ENCODE data around the gene MSH3. TPM values are rescaled to one million over a fixed set of nuclear protein-coding genes. Genes with fewer than 3 reads are reported as not detected.

MSH3 gene
- total and polyA plus RNA-seq, 2 donors from 2014 or later = 7.0 to 22.1 TPM

DNA sequence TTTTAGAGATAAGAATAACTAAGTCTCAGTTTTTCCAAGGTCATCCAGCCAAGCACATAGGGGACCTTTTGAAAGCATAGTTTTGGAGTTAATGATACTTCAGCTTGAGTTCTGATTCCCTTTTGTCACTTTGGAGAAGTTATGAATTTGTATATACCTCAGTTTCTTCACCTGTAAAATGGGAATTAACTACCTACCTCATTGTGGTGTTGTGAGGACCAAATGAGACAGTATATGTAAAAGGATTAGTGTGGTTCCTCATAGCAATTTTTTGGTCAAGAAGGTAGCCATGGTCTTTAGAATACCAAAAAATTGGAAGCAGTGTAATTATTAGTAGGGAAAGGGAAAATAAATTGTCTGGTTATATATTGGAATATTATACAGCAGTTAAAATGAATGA, 98.0 kb downstream of the MSH3 start:
- no peak overlapping the region for H3K4me3 ChIP-seq (ENCODE audit: low read length in 3 of 3)

GRCh38 chr5:80753712-80754111, 99.3 kb downstream of the MSH3 start:
- DNase-seq (no peak), FAIRE-seq (no peak)
- no peak overlapping the region for H3K9ac ChIP-seq (ENCODE audit: low read length in 3 of 3)
- intact Hi-C loops (cut with DNase I) = no loop called here
- TF ChIP-seq CTCF (IDR thresholded peaks at IDR 0.05; ENCODE audit: borderline replicate concordance, extremely low read depth, insufficient read depth) = no peak
- no peaks in the 10 kb centered on the region for H3K27me3 ChIP-seq (ENCODE audit: control insufficient read depth, insufficient read depth, low read length)
- H3K27ac ChIP-seq (ENCODE audit: low read depth in 2 of 2, low read length in 2 of 2) = no peak overlapping the region
- no peak overlapping the region for H3K4me3 ChIP-seq (ENCODE audit: low read length in 3 of 3)
- H3K9me3 ChIP-seq (ENCODE audit: control insufficient read depth in 2 of 3, insufficient read depth in 1 of 3, low read length in 3 of 3) = no peaks in the 10 kb centered on the region
- H3K4me1 ChIP-seq (ENCODE audit: control insufficient read depth in 2 of 3, insufficient read depth in 2 of 3, low read depth in 1 of 3, low read length in 3 of 3) = no peaks in the 10 kb centered on the region
- H3K36me3 ChIP-seq (ENCODE audit: control insufficient read depth in 2 of 3, insufficient read depth in 3 of 3, low read length in 3 of 3) = peaks cover 0 to 7% (median 0%) of the 10 kb centered on the region in 3 donors

More for the DNA sequence above, 98.0 kb downstream of the MSH3 start:
- Histone ChIP-seq H3K27me3 (ENCODE audit: control insufficient read depth, insufficient read depth, low read length) (no peaks in the 10 kb centered on the region), H3K4me1 (ENCODE audit: control insufficient read depth in 2 of 3, insufficient read depth in 2 of 3, low read depth in 1 of 3, low read length in 3 of 3) (no peaks in the 10 kb centered on the region), H3K9me3 (ENCODE audit: control insufficient read depth in 2 of 3, insufficient read depth in 1 of 3, low read length in 3 of 3) (no peaks in the 10 kb centered on the region), H3K9ac (ENCODE audit: low read length in 3 of 3) (no peak overlapping the region), H3K36me3 (ENCODE audit: control insufficient read depth in 2 of 3, insufficient read depth in 3 of 3, low read length in 3 of 3) (peaks cover 0 to 7% (median 2%) of the 10 kb centered on the region in 3 donors), H3K27ac (ENCODE audit: low read depth in 2 of 2, low read length in 2 of 2) (no peak overlapping the region)
- no peak for TF ChIP-seq CTCF (IDR thresholded peaks at IDR 0.05; ENCODE audit: borderline replicate concordance, extremely low read depth, insufficient read depth)
- no peak for DNase-seq
- intact Hi-C loops (cut with DNase I) = no loop called here
- FAIRE-seq = no peak

DNA sequence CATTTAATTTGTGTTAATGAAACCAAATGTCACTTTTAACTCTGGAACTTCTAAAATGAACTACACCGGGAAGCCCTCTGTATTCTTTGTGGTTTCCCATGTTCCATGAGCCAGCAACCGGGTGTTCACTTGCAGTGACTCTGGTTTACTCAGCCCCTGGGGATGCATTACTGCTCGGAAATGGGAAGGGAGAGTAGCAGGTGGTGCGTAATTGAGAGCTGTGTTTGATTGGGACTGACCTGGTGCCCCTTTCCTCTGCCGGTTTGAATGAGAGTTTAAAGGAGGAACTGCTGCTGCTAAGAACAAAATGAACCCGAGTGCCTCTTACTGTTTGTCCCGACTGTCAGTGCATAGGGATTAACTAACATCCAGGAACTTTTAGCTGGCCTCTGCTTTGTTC, 100.4 kb downstream of the MSH3 start:
- no peak for TF ChIP-seq CTCF (IDR thresholded peaks at IDR 0.05; ENCODE audit: borderline replicate concordance, extremely low read depth, insufficient read depth)
- DNase-seq = peak in 2 of 5 donors; percentile 7 to 55

DNA sequence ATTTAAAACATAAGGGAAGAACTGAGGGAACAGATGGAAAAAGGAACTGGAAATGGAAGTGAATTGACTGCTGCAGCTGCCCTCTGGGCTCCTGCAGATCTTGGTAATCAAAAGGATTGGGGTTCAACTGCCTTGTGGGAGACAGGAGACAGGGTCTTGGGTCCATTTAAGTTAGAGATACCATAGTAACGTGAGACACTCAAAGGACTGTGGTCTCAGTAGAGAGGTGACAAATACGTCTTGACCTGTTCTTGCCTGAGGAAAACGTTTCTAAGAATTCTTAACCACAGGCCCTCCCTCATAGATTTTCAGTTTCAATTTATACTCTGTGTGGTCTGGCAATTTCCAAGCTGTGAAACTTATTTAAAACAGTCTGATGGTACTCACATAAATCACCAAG, 101.2 kb downstream of the MSH3 start:
- FAIRE-seq (no peak), DNase-seq (peak in 2 of 5 donors; percentile 4 to 15)
- H3K4me1 ChIP-seq (ENCODE audit: control insufficient read depth in 2 of 3, insufficient read depth in 2 of 3, low read depth in 1 of 3, low read length in 3 of 3) = no peaks in the 10 kb centered on the region
- H3K4me3 ChIP-seq (ENCODE audit: low read length in 3 of 3) = no peak overlapping the region
- H3K27ac ChIP-seq (ENCODE audit: low read depth in 2 of 2, low read length in 2 of 2) = no peak overlapping the region
- H3K9ac ChIP-seq (ENCODE audit: low read length in 3 of 3) = no peak overlapping the region
- TF ChIP-seq CTCF (IDR thresholded peaks at IDR 0.05; ENCODE audit: borderline replicate concordance, extremely low read depth, insufficient read depth) = no peak
- intact Hi-C loops (cut with DNase I) = no loop called here
- H3K36me3 ChIP-seq (ENCODE audit: control insufficient read depth in 2 of 3, insufficient read depth in 3 of 3, low read length in 3 of 3) = peaks cover 0 to 5% (median 0%) of the 10 kb centered on the region in 3 donors
- H3K9me3 ChIP-seq (ENCODE audit: control insufficient read depth in 2 of 3, insufficient read depth in 1 of 3, low read length in 3 of 3) = no peaks in the 10 kb centered on the region
- H3K27me3 ChIP-seq (ENCODE audit: control insufficient read depth, insufficient read depth, low read length) = no peaks in the 10 kb centered on the region

More for the DNA sequence above, 100.4 kb downstream of the MSH3 start:
- peaks cover 0 to 5% (median 0%) of the 10 kb centered on the region in 3 donors for H3K36me3 ChIP-seq (ENCODE audit: control insufficient read depth in 2 of 3, insufficient read depth in 3 of 3, low read length in 3 of 3)
- H3K27ac ChIP-seq (ENCODE audit: low read depth in 2 of 2, low read length in 2 of 2) = no peak overlapping the region
- H3K4me3 ChIP-seq (ENCODE audit: low read length in 3 of 3) = no peak overlapping the region
- H3K27me3 ChIP-seq (ENCODE audit: control insufficient read depth, insufficient read depth, low read length) = no peaks in the 10 kb centered on the region
- no peak for FAIRE-seq
- H3K9ac ChIP-seq (ENCODE audit: low read length in 3 of 3) = no peak overlapping the region
- H3K4me1 ChIP-seq (ENCODE audit: control insufficient read depth in 2 of 3, insufficient read depth in 2 of 3, low read depth in 1 of 3, low read length in 3 of 3) = no peaks in the 10 kb centered on the region
- H3K9me3 ChIP-seq (ENCODE audit: control insufficient read depth in 2 of 3, insufficient read depth in 1 of 3, low read length in 3 of 3) = no peaks in the 10 kb centered on the region
- intact Hi-C loops (cut with DNase I) = no loop called here
